GM23338 (cell line): ENCODE data around the gene SLC6A19. TPM values are rescaled to one million over a fixed set of nuclear protein-coding genes. Genes with fewer than 3 reads are reported as not detected.

Experiments used
- CREB1 ChIP-seq: fragments of 250-450 bp; sonication (Bioruptor Pico); IDR thresholded peaks from 2 replicates; pipeline ENCODE4 v1.5.0; 2020; ENCODE audit warnings: low read depth, mild to moderate bottlenecking, moderate library complexity
- ETS1 ChIP-seq: IDR thresholded peaks from 2 replicates; pipeline ENCODE4 v1.6.1; 2016; ENCODE audit warnings: antibody characterized with exemption
- EZH2phosphoT487 ChIP-seq: fragments of 200-600 bp; sonication (generic); IDR thresholded peaks from one replicate; pipeline ENCODE4 v1.8.1; 2018; ENCODE audit warnings: antibody characterized with exemption; ENCODE audit not compliant: unreplicated experiment
- JUNB ChIP-seq: IDR thresholded peaks from one replicate; pipeline ENCODE4 v1.6.1; 2016; ENCODE audit warnings: antibody characterized with exemption; ENCODE audit not compliant: unreplicated experiment
- REST ChIP-seq: IDR thresholded peaks from one replicate; pipeline ENCODE4 v1.6.1; 2018; ENCODE audit warnings: antibody characterized with exemption; ENCODE audit not compliant: unreplicated experiment
- STAT1 ChIP-seq: IDR thresholded peaks from one replicate; pipeline ENCODE4 v1.6.1; 2016; ENCODE audit warnings: antibody characterized with exemption; ENCODE audit not compliant: unreplicated experiment
- ZNF331 ChIP-seq: fragments of 250-450 bp; sonication (Bioruptor Pico); IDR thresholded peaks from 2 replicates; pipeline ENCODE4 v1.5.0; 2020; ENCODE audit warnings: low read depth, mild to moderate bottlenecking, moderate library complexity
- ZNF462 ChIP-seq: fragments of 250-450 bp; sonication (Bioruptor Pico); IDR thresholded peaks from 2 replicates; pipeline ENCODE4 v1.5.0; 2020; ENCODE audit warnings: mild to moderate bottlenecking, moderate library complexity
- polyA plus RNA-seq: library from polyadenylated mRNA; unstranded; fragments of >200 nt; fragmentation: Nextera tagmentation; extraction: Ambion mirVana; gene quantifications from 2 replicates; pipeline ENCODE4 v1.2.1, GENCODE V29; 2016
- total RNA-seq: library from RNA; depleted of rRNA; stranded (reverse); fragments of >200 nt; shearing (Covaris generic); gene quantifications from 2 replicates; pipeline ENCODE4 v1.2.3, GENCODE V29; 2014

The SLC6A19 gene
- total and polyA plus RNA-seq, 2 experiments from 2014 or later = not detected

GRCh38 chr5:1161108-1161832 lies 40.1 kb upstream of the SLC6A19 start (continued):
- TF ChIP-seq ZNF462 (CRISPR knock-in tag) (no peak), ETS1 (no peak), STAT1 (no peak), EZH2phosphoT487 (no peak), JUNB (no peak), REST (no peak), CREB1 (CRISPR knock-in tag) (no peak), ZNF331 (CRISPR knock-in tag) (no peak)
